Measurements from ENCODE around the gene FER1L5.

FER1L5 gene

DNA sequence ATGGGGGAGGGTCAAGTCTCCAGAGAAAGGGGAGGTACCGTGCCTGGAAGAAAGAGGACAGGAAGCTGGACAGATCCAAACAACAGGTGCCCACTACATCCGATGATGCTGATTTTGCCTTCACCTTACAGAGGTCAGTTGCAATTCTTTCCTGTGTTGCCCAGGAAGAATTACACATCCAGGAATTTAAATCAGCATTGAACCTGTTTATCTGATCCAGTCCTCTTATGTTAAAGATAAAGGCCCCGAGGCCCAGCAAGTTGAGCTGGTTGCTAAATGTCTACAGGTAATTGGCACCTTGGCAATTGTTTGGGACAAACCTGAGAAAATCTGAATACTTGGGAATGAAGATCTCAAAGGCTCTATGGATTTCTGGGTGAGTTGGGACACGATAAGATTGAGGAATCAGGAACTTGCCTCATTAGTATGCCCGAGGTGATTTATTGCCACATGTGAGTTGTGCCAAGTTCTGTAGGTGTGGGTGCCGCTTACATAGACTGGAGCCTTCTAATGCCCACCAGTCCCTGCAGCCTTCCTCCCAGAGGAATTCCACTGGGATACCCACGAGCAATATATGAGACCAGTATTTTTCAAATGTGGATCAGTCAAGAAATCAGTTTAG lies 111.2 kb downstream of the FER1L5 start:
- DNase-seq: no peak

- no peak for DNase-seq
Observed at GRCh38 chr2:96754317-96754716, 111.8 kb downstream of the FER1L5 start.

Data from NCI-H526 (cell line).